ENCODE data around the gene FOXP1. TPM values are rescaled to one million over a fixed set of nuclear protein-coding genes. Genes with fewer than 3 reads are reported as not detected.

Gene FOXP1
- total RNA-seq, 1 donor from 2014 or later = 195 TPM

- no peak for TF ChIP-seq CTCF (IDR thresholded peaks at IDR 0.05)
- H3K27ac Mint-ChIP-seq (ENCODE audit: unreplicated experiment) = no peak overlapping the region
- DNase-seq (ENCODE audit: extremely low spot score, unreplicated experiment) = no peak
- no peaks in the 10 kb centered on the region for H3K27me3 Mint-ChIP-seq (ENCODE audit: unreplicated experiment)
- peaks cover 1% of the 10 kb centered on the region for H3K36me3 Mint-ChIP-seq (ENCODE audit: unreplicated experiment)
- H3K4me3 Mint-ChIP-seq (ENCODE audit: unreplicated experiment) = no peak overlapping the region
- H3K4me1 Mint-ChIP-seq (ENCODE audit: unreplicated experiment) = peaks cover 40% of the 10 kb centered on the region
- no peaks in the 10 kb centered on the region for H3K9me3 Mint-ChIP-seq (ENCODE audit: unreplicated experiment)
These were observed 128.8 kb downstream of the FOXP1 start for GRCh38 chr3:71454512-71455403.

- no peak for DNase-seq (ENCODE audit: extremely low spot score, unreplicated experiment)
- Mint-ChIP-seq H3K27me3 (ENCODE audit: unreplicated experiment) (no peaks in the 10 kb centered on the region), H3K4me3 (ENCODE audit: unreplicated experiment) (no peak overlapping the region), H3K4me1 (ENCODE audit: unreplicated experiment) (peaks cover 40% of the 10 kb centered on the region), H3K36me3 (ENCODE audit: unreplicated experiment) (peaks cover 1% of the 10 kb centered on the region), H3K27ac (ENCODE audit: unreplicated experiment) (no peak overlapping the region), H3K9me3 (ENCODE audit: unreplicated experiment) (no peaks in the 10 kb centered on the region)
- TF ChIP-seq CTCF (IDR thresholded peaks at IDR 0.05) = no peak
These were observed 129.6 kb downstream of the FOXP1 start for GRCh38 chr3:71453822-71454511.

GRCh38 chr3:71453319-71453718, 130.2 kb downstream of the FOXP1 start:
- Mint-ChIP-seq H3K4me1 (ENCODE audit: unreplicated experiment) (peaks cover 40% of the 10 kb centered on the region), H3K9me3 (ENCODE audit: unreplicated experiment) (no peaks in the 10 kb centered on the region), H3K27me3 (ENCODE audit: unreplicated experiment) (no peaks in the 10 kb centered on the region), H3K36me3 (ENCODE audit: unreplicated experiment) (peaks cover 1% of the 10 kb centered on the region), H3K4me3 (ENCODE audit: unreplicated experiment) (no peak overlapping the region), H3K27ac (ENCODE audit: unreplicated experiment) (no peak overlapping the region)
- no peak for TF ChIP-seq CTCF (IDR thresholded peaks at IDR 0.05)
- DNase-seq (ENCODE audit: extremely low spot score, unreplicated experiment) = no peak

- no peak for TF ChIP-seq CTCF (IDR thresholded peaks at IDR 0.05)
- H3K4me1 Mint-ChIP-seq (ENCODE audit: unreplicated experiment) = peaks cover 44% of the 10 kb centered on the region
- no peak overlapping the region for H3K4me3 Mint-ChIP-seq (ENCODE audit: unreplicated experiment)
- no peaks in the 10 kb centered on the region for H3K27me3 Mint-ChIP-seq (ENCODE audit: unreplicated experiment)
- peaks cover 1% of the 10 kb centered on the region for H3K36me3 Mint-ChIP-seq (ENCODE audit: unreplicated experiment)
- H3K27ac Mint-ChIP-seq (ENCODE audit: unreplicated experiment) = no peak overlapping the region
- H3K9me3 Mint-ChIP-seq (ENCODE audit: unreplicated experiment) = no peaks in the 10 kb centered on the region
- DNase-seq (ENCODE audit: extremely low spot score, unreplicated experiment) = no peak
These were observed 131.7 kb downstream of the FOXP1 start for GRCh38 chr3:71451812-71452211.

- Mint-ChIP-seq H3K27ac (ENCODE audit: unreplicated experiment) (peak overlapping the region; percentile 1), H3K36me3 (ENCODE audit: unreplicated experiment) (peaks cover 1% of the 10 kb centered on the region), H3K9me3 (ENCODE audit: unreplicated experiment) (no peaks in the 10 kb centered on the region), H3K27me3 (ENCODE audit: unreplicated experiment) (no peaks in the 10 kb centered on the region), H3K4me3 (ENCODE audit: unreplicated experiment) (no peak overlapping the region), H3K4me1 (ENCODE audit: unreplicated experiment) (peaks cover 44% of the 10 kb centered on the region)
- TF ChIP-seq CTCF (IDR thresholded peaks at IDR 0.05) = no peak
- DNase-seq (ENCODE audit: extremely low spot score, unreplicated experiment) = no peak
These were observed 132.5 kb downstream of the FOXP1 start for GRCh38 chr3:71451060-71451459.
